HEK293 (cell line): ENCODE results near the gene TAX1BP1.

Experiments
- CTCF ChIA-PET: fragments of 350-600 bp; formaldehyde crosslinking; extraction: SDS; loops from one replicate; lab custom pipeline; 2021; ENCODE audit warnings: antibody characterized with exemption; lab: Yijun Ruan, JAX
- POLR2A ChIA-PET: fragments of 300-600 bp; formaldehyde crosslinking; extraction: SDS; loops from one replicate; lab custom pipeline; 2020; ENCODE audit warnings: antibody characterized with exemption, inconsistent platforms; lab: Yijun Ruan, JAX
- H3K27ac ChIP-seq: fragments of 200-500 bp; sonication (Bioruptor generic); 2 replicates; pipeline ENCODE4 v1.5.1; 2014; ENCODE audit warnings: low read depth, low read length, control low read depth, inconsistent platforms; ENCODE audit errors: extremely low read depth
- H3K36me3 ChIP-seq, 2 experiments: fragments of 200-500 bp in 1 of 2; sonication (Bioruptor generic) in 1 of 2; 1 replicate in 1 of 2; 2 replicates in 1 of 2; pipeline ENCODE4 v1.5.1; 2014 to 2017; ENCODE audit warnings: inconsistent platforms in 2 of 2, low read length in 2 of 2; ENCODE audit not compliant: control insufficient read depth in 2 of 2, insufficient read depth in 1 of 2
- H3K4me1 ChIP-seq: fragments of 200-500 bp; sonication (Bioruptor generic); 2 replicates; pipeline ENCODE4 v1.5.1; 2014; ENCODE audit warnings: mild to moderate bottlenecking, low read length, inconsistent platforms; ENCODE audit not compliant: control insufficient read depth, insufficient read depth
- H3K4me3 ChIP-seq: 2 replicates; pipeline ENCODE4 v1.5.1; 2011; ENCODE audit warnings: low read depth, mild to moderate bottlenecking, control low read depth, low read length, moderate library complexity
- H3K9me3 ChIP-seq: fragments of 200-500 bp; sonication (Bioruptor generic); 2 replicates; pipeline ENCODE4 v1.5.1; 2014; ENCODE audit warnings: low read depth, low read length, inconsistent platforms; ENCODE audit not compliant: control insufficient read depth, insufficient read depth
- GFI1B ChIP-seq: fragments of 450-650 bp; formaldehyde crosslinking; IDR thresholded peaks from 2 replicates; pipeline ENCODE4 v1.5.1; 2016; ENCODE audit warnings: missing biosample characterization, missing genetic modification characterization
- MEIS1 ChIP-seq: sonication (generic); formaldehyde crosslinking; IDR thresholded peaks from 2 replicates; pipeline ENCODE4 v1.8.1; 2022; ENCODE audit warnings: missing genetic modification reagents, mild to moderate bottlenecking, borderline replicate concordance
- PRDM1 ChIP-seq: fragments of 450-650 bp; formaldehyde crosslinking; IDR thresholded peaks from 2 replicates; pipeline ENCODE4; 2016; ENCODE audit warnings: missing biosample characterization, missing genetic modification characterization
- PRDM10 ChIP-seq: fragments of 450-650 bp; formaldehyde crosslinking; IDR thresholded peaks from 2 replicates; pipeline ENCODE4 v1.5.1; 2016; ENCODE audit warnings: missing biosample characterization, missing genetic modification characterization
- SCRT1 ChIP-seq: fragments of 450-650 bp; formaldehyde crosslinking; IDR thresholded peaks from 2 replicates; pipeline ENCODE4 v1.5.1; 2016; ENCODE audit warnings: missing biosample characterization, missing genetic modification characterization, borderline replicate concordance
- ZNF146 ChIP-seq: fragments of 450-650 bp; formaldehyde crosslinking; IDR thresholded peaks from 2 replicates; pipeline ENCODE4 v1.5.1; 2016; ENCODE audit warnings: missing biosample characterization, missing genetic modification characterization
- ZNF16 ChIP-seq: fragments of 450-650 bp; formaldehyde crosslinking; IDR thresholded peaks from 2 replicates; pipeline ENCODE4 v1.5.1; 2016; ENCODE audit warnings: low read depth, missing biosample characterization, missing genetic modification characterization
- ZNF184 ChIP-seq: fragments of 450-650 bp; IDR thresholded peaks from 2 replicates; pipeline ENCODE4 v1.5.1; 2018; ENCODE audit warnings: missing biosample characterization, mild to moderate bottlenecking, missing genetic modification characterization
- ZNF214 ChIP-seq: fragments of 450-650 bp; formaldehyde crosslinking; IDR thresholded peaks from 2 replicates; pipeline ENCODE4 v1.5.1; 2017; ENCODE audit warnings: missing biosample characterization, mild to moderate bottlenecking, missing genetic modification characterization, borderline replicate concordance
- ZNF24 ChIP-seq: fragments of 450-650 bp; formaldehyde crosslinking; IDR thresholded peaks from 2 replicates; pipeline ENCODE4 v1.5.1; 2016; ENCODE audit warnings: missing biosample characterization, missing genetic modification characterization
- ZNF354C ChIP-seq: fragments of 450-650 bp; formaldehyde crosslinking; IDR thresholded peaks from 2 replicates; pipeline ENCODE4 v1.5.1; 2016; ENCODE audit warnings: missing biosample characterization, missing genetic modification characterization, low read depth, borderline replicate concordance
- ZNF391 ChIP-seq: fragments of 450-650 bp; formaldehyde crosslinking; IDR thresholded peaks from 2 replicates; pipeline ENCODE4 v1.5.1; 2016; ENCODE audit warnings: low read depth, missing biosample characterization, missing genetic modification characterization, borderline replicate concordance
- ZNF510 ChIP-seq: fragments of 450-650 bp; formaldehyde crosslinking; IDR thresholded peaks from 2 replicates; pipeline ENCODE4 v1.5.1; 2018; ENCODE audit warnings: mild to moderate bottlenecking, missing genetic modification characterization, missing biosample characterization; ENCODE audit not compliant: insufficient replicate concordance
- ZNF548 ChIP-seq: fragments of 450-650 bp; formaldehyde crosslinking; IDR thresholded peaks from 2 replicates; pipeline ENCODE4 v1.5.1; 2016; ENCODE audit warnings: missing biosample characterization, missing genetic modification characterization
- ZNF596 ChIP-seq: fragments of 450-650 bp; IDR thresholded peaks from 2 replicates; pipeline ENCODE4 v1.5.0; 2018; ENCODE audit warnings: missing biosample characterization, mild to moderate bottlenecking, missing genetic modification characterization, moderate library complexity
- ZNF600 ChIP-seq: fragments of 450-650 bp; formaldehyde crosslinking; IDR thresholded peaks from 2 replicates; pipeline ENCODE4 v1.5.1; 2016; ENCODE audit warnings: missing biosample characterization, missing genetic modification characterization
- ZNF624 ChIP-seq: fragments of 450-650 bp; formaldehyde crosslinking; IDR thresholded peaks from 2 replicates; pipeline ENCODE4 v1.5.1; 2017; ENCODE audit warnings: missing biosample characterization, missing genetic modification characterization
- ZNF629 ChIP-seq: fragments of 450-650 bp; formaldehyde crosslinking; IDR thresholded peaks from 2 replicates; pipeline ENCODE4 v1.5.1; 2017; ENCODE audit warnings: missing biosample characterization, missing genetic modification characterization
- ZNF654 ChIP-seq: fragments of 450-650 bp; formaldehyde crosslinking; IDR thresholded peaks from 2 replicates; pipeline ENCODE4 v1.5.1; 2016; ENCODE audit warnings: low read depth, missing biosample characterization, missing genetic modification characterization
- ZNF707 ChIP-seq: fragments of 450-650 bp; formaldehyde crosslinking; IDR thresholded peaks from 2 replicates; pipeline ENCODE4 v1.5.1; 2016; ENCODE audit warnings: missing biosample characterization, missing genetic modification characterization
- ZNF776 ChIP-seq: fragments of 450-650 bp; formaldehyde crosslinking; IDR thresholded peaks from 2 replicates; pipeline ENCODE4 v1.5.0; 2017; ENCODE audit warnings: missing biosample characterization, missing genetic modification characterization, borderline replicate concordance
- ZXDB ChIP-seq: fragments of 450-650 bp; formaldehyde crosslinking; IDR thresholded peaks from 2 replicates; pipeline ENCODE4 v1.5.1; 2016; ENCODE audit warnings: missing biosample characterization, missing genetic modification characterization
- TF ChIP-seq, protein P1 (sequence below): fragments of 450-650 bp; IDR thresholded peaks from 2 replicates; pipeline ENCODE4 v1.5.1; 2018; ENCODE audit warnings: missing biosample characterization, mild to moderate bottlenecking, missing genetic modification characterization

Gene TAX1BP1

GRCh38 chr7:27737616-27738015, 2.3 kb upstream of the TAX1BP1 start:
- TF ChIP-seq ZNF214 (tag by site-specific recombination) (no peak), ZNF24 (no peak), ZNF707 (tag by site-specific recombination) (no peak), PRDM10 (tag by site-specific recombination) (no peak), ZNF548 (tag by site-specific recombination) (no peak), ZNF510 (tag by site-specific recombination) (no peak), ZNF629 (tag by site-specific recombination) (no peak), GFI1B (tag by site-specific recombination) (no peak), ZNF391 (no peak), ZNF654 (tag by site-specific recombination) (no peak), ZNF16 (tag by site-specific recombination) (no peak), ZNF354C (tag by site-specific recombination) (no peak), ZXDB (no peak), MEIS1 (CRISPR knock-in tag) (no peak), SCRT1 (tag by site-specific recombination) (no peak), ZNF624 (tag by site-specific recombination) (no peak)
- TF ChIP-seq, protein P1, sequence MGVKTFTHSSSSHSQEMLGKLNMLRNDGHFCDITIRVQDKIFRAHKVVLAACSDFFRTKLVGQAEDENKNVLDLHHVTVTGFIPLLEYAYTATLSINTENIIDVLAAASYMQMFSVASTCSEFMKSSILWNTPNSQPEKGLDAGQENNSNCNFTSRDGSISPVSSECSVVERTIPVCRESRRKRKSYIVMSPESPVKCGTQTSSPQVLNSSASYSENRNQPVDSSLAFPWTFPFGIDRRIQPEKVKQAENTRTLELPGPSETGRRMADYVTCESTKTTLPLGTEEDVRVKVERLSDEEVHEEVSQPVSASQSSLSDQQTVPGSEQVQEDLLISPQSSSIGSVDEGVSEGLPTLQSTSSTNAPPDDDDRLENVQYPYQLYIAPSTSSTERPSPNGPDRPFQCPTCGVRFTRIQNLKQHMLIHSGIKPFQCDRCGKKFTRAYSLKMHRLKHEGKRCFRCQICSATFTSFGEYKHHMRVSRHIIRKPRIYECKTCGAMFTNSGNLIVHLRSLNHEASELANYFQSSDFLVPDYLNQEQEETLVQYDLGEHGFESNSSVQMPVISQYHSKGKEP (tag by site-specific recombination): no peak
- TF ChIP-seq, all 188 proteins: peak for 0
- Histone ChIP-seq H3K36me3 (no peaks in the 10 kb centered on the region), H3K4me1 (0 out of 2 replicates have a peak, but pooled peaks cover 2% of the 10 kb centered on the region), H3K9me3 (no peaks in the 10 kb centered on the region), H3K4me3 (no peak overlapping the region), H3K27ac (no peak overlapping the region)
- CTCF ChIA-PET: no interaction called here
- POLR2A ChIA-PET: interaction anchor here (0.6 kb wide), 1 partner anchor 632 kb away, joined by 4 read pairs; no protein-coding TSS in a partner anchor

GRCh38 chr7:27739301-27739908, 557 bp upstream of the TAX1BP1 start:
- Histone ChIP-seq H3K4me3 (peak overlapping the region; percentile 98), H3K4me1 (peaks cover 3% of the 10 kb centered on the region), H3K9me3 (no peaks in the 10 kb centered on the region), H3K36me3 (no peaks in the 10 kb centered on the region), H3K27ac (peak overlapping the region; percentile 82)
- TF ChIP-seq ZNF146 (tag by site-specific recombination): peak; percentile 76
- TF ChIP-seq ZNF776 (tag by site-specific recombination): no peak
- TF ChIP-seq PRDM1 (tag by site-specific recombination): peak; percentile 33; the same call in 1 of the 2 replicates
- TF ChIP-seq ZNF596: no peak
- TF ChIP-seq ZNF184 (tag by site-specific recombination): no peak
- peak; percentile 66; the same call in 1 of the 2 replicates for TF ChIP-seq ZNF600
- POLR2A ChIA-PET: interaction anchor here (2.3 kb wide), 1 partner anchor 97 kb away, joined by 12 read pairs; no protein-coding TSS in a partner anchor
- CTCF ChIA-PET: interaction anchor here (0.7 kb wide), 2 partner anchors 133 to 359 kb away, joined by 3 read pairs; no protein-coding TSS in a partner anchor
